WTC11 (cell line): ENCODE measurements around the gene SLC16A13. TPM values are rescaled to one million over a fixed set of nuclear protein-coding genes. Genes with fewer than 3 reads are reported as not detected.
A peak's percentile ranks its signal among the peaks of the same experiment; 100 is the strongest.

Experiments
- ATAC-seq: fragments of 200-7000 bp; cut with Tn5 transposase; 2 replicates; pipeline ENCODE4 v1.10.0; 2021; ENCODE audit warnings: mild to moderate bottlenecking, moderate library complexity
- CTCF ChIA-PET: fragments of 300-600 bp; sonication (Branson Sonifier 250); formaldehyde crosslinking; loops from one replicate; lab custom pipeline; 2021; ENCODE audit warnings: antibody characterized with exemption; lab: Charles Lee
- POLR2A ChIA-PET: fragments of 350-600 bp; sonication (Branson Sonifier 250); formaldehyde crosslinking; loops from one replicate; lab custom pipeline; 2021; ENCODE audit warnings: antibody characterized with exemption; lab: Charles Lee
- DNase-seq: peaks from one replicate; pipeline ENCODE4 v3.0.0; 2021; ENCODE audit warnings: low spot score
- H3K27ac Mint-ChIP-seq: 2 replicates; pipeline ENCODE4 v1.8.0; 2021; ENCODE audit warnings: mixed read lengths
- H3K27me3 Mint-ChIP-seq: 2 replicates; pipeline ENCODE4 v1.8.0; 2021; ENCODE audit warnings: low read depth, mild to moderate bottlenecking, moderate library complexity, mixed read lengths
- H3K36me3 Mint-ChIP-seq: 2 replicates; pipeline ENCODE4 v1.8.0; 2021; ENCODE audit warnings: mixed read lengths
- H3K4me1 Mint-ChIP-seq: 2 replicates; pipeline ENCODE4 v1.8.0; 2022; ENCODE audit warnings: mixed read lengths
- H3K4me3 Mint-ChIP-seq: 2 replicates; pipeline ENCODE4 v1.8.0; 2021; ENCODE audit warnings: mild to moderate bottlenecking, moderate library complexity, mixed read lengths
- H3K9me3 Mint-ChIP-seq: 2 replicates; pipeline ENCODE4 v1.8.0; 2021; ENCODE audit warnings: mixed read lengths
- ATF1 ChIP-seq: sonication (generic); formaldehyde crosslinking; IDR thresholded peaks from 2 replicates; pipeline ENCODE4 v1.8.1; 2023; ENCODE audit warnings: mild to moderate bottlenecking, moderate library complexity, missing genetic modification reagents
- CREB1 ChIP-seq: sonication (generic); formaldehyde crosslinking; IDR thresholded peaks from 2 replicates; pipeline ENCODE4 v1.8.0; 2023; ENCODE audit warnings: mild to moderate bottlenecking, missing genetic modification reagents
- ELF4 ChIP-seq: sonication (generic); formaldehyde crosslinking; IDR thresholded peaks from 2 replicates; pipeline ENCODE4 v1.8.1; 2022; ENCODE audit warnings: low read depth, mild to moderate bottlenecking, moderate library complexity, missing genetic modification reagents
- ETV6 ChIP-seq: sonication (generic); formaldehyde crosslinking; IDR thresholded peaks from 2 replicates; pipeline ENCODE4 v1.8.1; 2022; ENCODE audit warnings: mild to moderate bottlenecking, missing genetic modification reagents
- FOXK1 ChIP-seq: sonication (generic); formaldehyde crosslinking; IDR thresholded peaks from 2 replicates; pipeline ENCODE4 v1.8.0; 2022; ENCODE audit warnings: mild to moderate bottlenecking, moderate library complexity, missing genetic modification reagents
- FOXP1 ChIP-seq: sonication (generic); formaldehyde crosslinking; IDR thresholded peaks from 2 replicates; pipeline ENCODE4 v1.8.0; 2022; ENCODE audit warnings: missing genetic modification reagents, mild to moderate bottlenecking, moderate library complexity, borderline replicate concordance
- GABPB1 ChIP-seq: sonication (generic); formaldehyde crosslinking; IDR thresholded peaks from 2 replicates; pipeline ENCODE4 v1.8.1; 2023; ENCODE audit warnings: mild to moderate bottlenecking, missing genetic modification reagents
- NFYB ChIP-seq: sonication (generic); formaldehyde crosslinking; conservative IDR thresholded peaks from 2 replicates; pipeline ENCODE4 v1.8.0; 2022; ENCODE audit warnings: low read depth, missing genetic modification reagents
- NR3C1 ChIP-seq: sonication (generic); formaldehyde crosslinking; conservative IDR thresholded peaks from 2 replicates; pipeline ENCODE4 v1.8.1; 2023; ENCODE audit warnings: low read depth, mild to moderate bottlenecking, missing genetic modification reagents
- OVOL2 ChIP-seq: fragments of 250-450 bp; sonication (Bioruptor Pico); IDR thresholded peaks from 2 replicates; pipeline ENCODE4 v1.9.0; 2021; ENCODE audit warnings: mild to moderate bottlenecking, borderline replicate concordance
- SP1 ChIP-seq: sonication (generic); formaldehyde crosslinking; conservative IDR thresholded peaks from 2 replicates; pipeline ENCODE4 v1.8.1; 2022; ENCODE audit warnings: missing genetic modification reagents
- TCF7 ChIP-seq: sonication (generic); formaldehyde crosslinking; IDR thresholded peaks from 2 replicates; pipeline ENCODE4 v1.8.0; 2022; ENCODE audit warnings: mild to moderate bottlenecking, low read depth, missing genetic modification reagents, moderate library complexity
- TEAD1 ChIP-seq: sonication (generic); formaldehyde crosslinking; IDR thresholded peaks from 2 replicates; pipeline ENCODE4 v1.8.0; 2022; ENCODE audit warnings: mild to moderate bottlenecking, missing genetic modification reagents
- TP53 ChIP-seq: sonication (generic); formaldehyde crosslinking; IDR thresholded peaks from 2 replicates; pipeline ENCODE4 v1.8.1; 2023; ENCODE audit warnings: mild to moderate bottlenecking, missing genetic modification reagents
- USF2 ChIP-seq: sonication (generic); formaldehyde crosslinking; IDR thresholded peaks from 2 replicates; pipeline ENCODE4 v1.8.1; 2023; ENCODE audit warnings: mild to moderate bottlenecking, missing genetic modification reagents, moderate library complexity
- ZBTB21 ChIP-seq: sonication (generic); formaldehyde crosslinking; IDR thresholded peaks from 2 replicates; pipeline ENCODE4 v1.8.1; 2023; ENCODE audit warnings: mild to moderate bottlenecking, missing genetic modification reagents, borderline replicate concordance
- ZNF416 ChIP-seq: fragments of 250-450 bp; sonication (Bioruptor Pico); IDR thresholded peaks from 2 replicates; pipeline ENCODE4 v1.9.0; 2021; ENCODE audit warnings: mild to moderate bottlenecking, inconsistent platforms
- total RNA-seq: library from RNA; stranded (reverse); gene quantifications from 3 replicates; pipeline ENCODE4 v1.2.3, GENCODE V29; 2021
- TF ChIP-seq, protein P1 (sequence below): fragments of 250-450 bp; sonication (Bioruptor Pico); IDR thresholded peaks from 2 replicates; pipeline ENCODE4 v2.1.2; 2022; ENCODE audit warnings: mild to moderate bottlenecking, moderate library complexity
- TF ChIP-seq, protein P2 (sequence below): sonication (generic); formaldehyde crosslinking; IDR thresholded peaks from 2 replicates; pipeline ENCODE4 v1.8.0; 2023; ENCODE audit warnings: missing genetic modification reagents, mild to moderate bottlenecking, borderline replicate concordance
- TF ChIP-seq, protein P3 (sequence below): fragments of 250-450 bp; sonication (Bioruptor Pico); IDR thresholded peaks from 2 replicates; pipeline ENCODE4 v1.9.0; 2021; ENCODE audit warnings: moderate library complexity, mild to moderate bottlenecking, inconsistent platforms, borderline replicate concordance
- TF ChIP-seq, protein P4 (sequence below): sonication (generic); formaldehyde crosslinking; IDR thresholded peaks from 2 replicates; pipeline ENCODE4 v1.8.0; 2022; ENCODE audit warnings: mild to moderate bottlenecking, missing genetic modification reagents
- TF ChIP-seq, protein P5 (sequence below): fragments of 200-600 bp; IDR thresholded peaks from 2 replicates; pipeline ENCODE4 v1.8.0; 2022; ENCODE audit warnings: antibody characterized with exemption
- TF ChIP-seq, protein P6 (sequence below): sonication (generic); formaldehyde crosslinking; IDR thresholded peaks from 2 replicates; pipeline ENCODE4 v1.8.0; 2023; ENCODE audit warnings: mild to moderate bottlenecking, missing genetic modification reagents

SLC16A13 gene
- total RNA-seq, 1 experiment from 2014 or later: 5.2 TPM

- H3K4me1 Mint-ChIP-seq: peaks cover 51% of the 10 kb centered on the region
- POLR2A ChIA-PET: interaction anchor here (0.7 to 1.6 kb wide), 3 partner anchors 10 to 837 kb away, joined by 3 to 5 read pairs (median 3); partner anchors contain the start of gene SLC16A13
- DNase-seq: peak; percentile 90
- peak overlapping the region; percentile 91 for H3K4me3 Mint-ChIP-seq
- CTCF ChIA-PET: interaction anchor here (0.6 to 3.2 kb wide), 34 partner anchors 9 to 360 kb away, joined by 3 to 34 read pairs (median 5); partner anchors contain the start of genes ALOX12, RNASEK and SLC16A13
- H3K27me3 Mint-ChIP-seq: peaks cover 44% of the 10 kb centered on the region
- no peaks in the 10 kb centered on the region for H3K9me3 Mint-ChIP-seq
- peaks cover 23% of the 10 kb centered on the region for H3K36me3 Mint-ChIP-seq
- H3K27ac Mint-ChIP-seq: peak overlapping the region; percentile 93
- ATAC-seq: peak; percentile 63
- TF ChIP-seq, protein P1, sequence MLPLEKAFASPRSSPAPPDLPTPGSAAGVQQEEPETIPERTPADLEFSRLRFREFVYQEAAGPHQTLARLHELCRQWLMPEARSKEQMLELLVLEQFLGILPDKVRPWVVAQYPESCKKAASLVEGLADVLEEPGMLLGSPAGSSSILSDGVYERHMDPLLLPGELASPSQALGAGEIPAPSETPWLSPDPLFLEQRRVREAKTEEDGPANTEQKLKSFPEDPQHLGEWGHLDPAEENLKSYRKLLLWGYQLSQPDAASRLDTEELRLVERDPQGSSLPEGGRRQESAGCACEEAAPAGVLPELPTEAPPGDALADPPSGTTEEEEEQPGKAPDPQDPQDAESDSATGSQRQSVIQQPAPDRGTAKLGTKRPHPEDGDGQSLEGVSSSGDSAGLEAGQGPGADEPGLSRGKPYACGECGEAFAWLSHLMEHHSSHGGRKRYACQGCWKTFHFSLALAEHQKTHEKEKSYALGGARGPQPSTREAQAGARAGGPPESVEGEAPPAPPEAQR (CRISPR knock-in tag): no peak
- TF ChIP-seq ZBTB21 (CRISPR knock-in tag) (peak; percentile 75; the same call in 1 of the 2 replicates), ATF1 (CRISPR knock-in tag) (no peak), GABPB1 (CRISPR knock-in tag) (no peak), FOXP1 (CRISPR knock-in tag) (no peak), NR3C1 (CRISPR knock-in tag) (peak; percentile 48; the same call in 1 of the 2 replicates), ETV6 (CRISPR knock-in tag) (no peak; the same call in 1 of the 2 replicates), NFYB (CRISPR knock-in tag) (no peak), CREB1 (CRISPR knock-in tag) (no peak), SP1 (peak; percentile 58; the same call in 1 of the 2 replicates), TEAD1 (CRISPR knock-in tag) (0 out of 2 replicates have a peak, but pooled peaks have one; percentile 27), ELF4 (CRISPR knock-in tag) (no peak), TCF7 (CRISPR knock-in tag) (no peak), TP53 (CRISPR knock-in tag) (peak; percentile 71; the same call in 1 of the 2 replicates), USF2 (CRISPR knock-in tag) (peak; percentile 43), ZNF416 (CRISPR knock-in tag) (no peak), OVOL2 (no peak), FOXK1 (peak; percentile 33; the same call in 1 of the 2 replicates)
- TF ChIP-seq, protein P2, sequence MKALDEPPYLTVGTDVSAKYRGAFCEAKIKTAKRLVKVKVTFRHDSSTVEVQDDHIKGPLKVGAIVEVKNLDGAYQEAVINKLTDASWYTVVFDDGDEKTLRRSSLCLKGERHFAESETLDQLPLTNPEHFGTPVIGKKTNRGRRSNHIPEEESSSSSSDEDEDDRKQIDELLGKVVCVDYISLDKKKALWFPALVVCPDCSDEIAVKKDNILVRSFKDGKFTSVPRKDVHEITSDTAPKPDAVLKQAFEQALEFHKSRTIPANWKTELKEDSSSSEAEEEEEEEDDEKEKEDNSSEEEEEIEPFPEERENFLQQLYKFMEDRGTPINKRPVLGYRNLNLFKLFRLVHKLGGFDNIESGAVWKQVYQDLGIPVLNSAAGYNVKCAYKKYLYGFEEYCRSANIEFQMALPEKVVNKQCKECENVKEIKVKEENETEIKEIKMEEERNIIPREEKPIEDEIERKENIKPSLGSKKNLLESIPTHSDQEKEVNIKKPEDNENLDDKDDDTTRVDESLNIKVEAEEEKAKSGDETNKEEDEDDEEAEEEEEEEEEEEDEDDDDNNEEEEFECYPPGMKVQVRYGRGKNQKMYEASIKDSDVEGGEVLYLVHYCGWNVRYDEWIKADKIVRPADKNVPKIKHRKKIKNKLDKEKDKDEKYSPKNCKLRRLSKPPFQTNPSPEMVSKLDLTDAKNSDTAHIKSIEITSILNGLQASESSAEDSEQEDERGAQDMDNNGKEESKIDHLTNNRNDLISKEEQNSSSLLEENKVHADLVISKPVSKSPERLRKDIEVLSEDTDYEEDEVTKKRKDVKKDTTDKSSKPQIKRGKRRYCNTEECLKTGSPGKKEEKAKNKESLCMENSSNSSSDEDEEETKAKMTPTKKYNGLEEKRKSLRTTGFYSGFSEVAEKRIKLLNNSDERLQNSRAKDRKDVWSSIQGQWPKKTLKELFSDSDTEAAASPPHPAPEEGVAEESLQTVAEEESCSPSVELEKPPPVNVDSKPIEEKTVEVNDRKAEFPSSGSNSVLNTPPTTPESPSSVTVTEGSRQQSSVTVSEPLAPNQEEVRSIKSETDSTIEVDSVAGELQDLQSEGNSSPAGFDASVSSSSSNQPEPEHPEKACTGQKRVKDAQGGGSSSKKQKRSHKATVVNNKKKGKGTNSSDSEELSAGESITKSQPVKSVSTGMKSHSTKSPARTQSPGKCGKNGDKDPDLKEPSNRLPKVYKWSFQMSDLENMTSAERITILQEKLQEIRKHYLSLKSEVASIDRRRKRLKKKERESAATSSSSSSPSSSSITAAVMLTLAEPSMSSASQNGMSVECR (CRISPR knock-in tag): 0 out of 2 replicates have a peak, but pooled peaks have one; percentile 63
- TF ChIP-seq, protein P3, sequence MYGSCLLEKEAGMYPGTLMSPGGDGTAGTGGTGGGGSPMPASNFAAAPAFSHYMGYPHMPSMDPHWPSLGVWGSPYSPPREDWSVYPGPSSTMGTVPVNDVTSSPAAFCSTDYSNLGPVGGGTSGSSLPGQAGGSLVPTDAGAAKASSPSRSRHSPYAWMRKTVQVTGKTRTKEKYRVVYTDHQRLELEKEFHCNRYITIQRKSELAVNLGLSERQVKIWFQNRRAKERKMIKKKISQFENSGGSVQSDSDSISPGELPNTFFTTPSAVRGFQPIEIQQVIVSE (CRISPR knock-in tag): no peak
- TF ChIP-seq, protein P4, sequence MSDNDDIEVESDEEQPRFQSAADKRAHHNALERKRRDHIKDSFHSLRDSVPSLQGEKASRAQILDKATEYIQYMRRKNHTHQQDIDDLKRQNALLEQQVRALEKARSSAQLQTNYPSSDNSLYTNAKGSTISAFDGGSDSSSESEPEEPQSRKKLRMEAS (CRISPR knock-in tag): peak; percentile 86
- TF ChIP-seq, protein P5, sequence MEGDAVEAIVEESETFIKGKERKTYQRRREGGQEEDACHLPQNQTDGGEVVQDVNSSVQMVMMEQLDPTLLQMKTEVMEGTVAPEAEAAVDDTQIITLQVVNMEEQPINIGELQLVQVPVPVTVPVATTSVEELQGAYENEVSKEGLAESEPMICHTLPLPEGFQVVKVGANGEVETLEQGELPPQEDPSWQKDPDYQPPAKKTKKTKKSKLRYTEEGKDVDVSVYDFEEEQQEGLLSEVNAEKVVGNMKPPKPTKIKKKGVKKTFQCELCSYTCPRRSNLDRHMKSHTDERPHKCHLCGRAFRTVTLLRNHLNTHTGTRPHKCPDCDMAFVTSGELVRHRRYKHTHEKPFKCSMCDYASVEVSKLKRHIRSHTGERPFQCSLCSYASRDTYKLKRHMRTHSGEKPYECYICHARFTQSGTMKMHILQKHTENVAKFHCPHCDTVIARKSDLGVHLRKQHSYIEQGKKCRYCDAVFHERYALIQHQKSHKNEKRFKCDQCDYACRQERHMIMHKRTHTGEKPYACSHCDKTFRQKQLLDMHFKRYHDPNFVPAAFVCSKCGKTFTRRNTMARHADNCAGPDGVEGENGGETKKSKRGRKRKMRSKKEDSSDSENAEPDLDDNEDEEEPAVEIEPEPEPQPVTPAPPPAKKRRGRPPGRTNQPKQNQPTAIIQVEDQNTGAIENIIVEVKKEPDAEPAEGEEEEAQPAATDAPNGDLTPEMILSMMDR: peak; percentile 88
- TF ChIP-seq, protein P6, sequence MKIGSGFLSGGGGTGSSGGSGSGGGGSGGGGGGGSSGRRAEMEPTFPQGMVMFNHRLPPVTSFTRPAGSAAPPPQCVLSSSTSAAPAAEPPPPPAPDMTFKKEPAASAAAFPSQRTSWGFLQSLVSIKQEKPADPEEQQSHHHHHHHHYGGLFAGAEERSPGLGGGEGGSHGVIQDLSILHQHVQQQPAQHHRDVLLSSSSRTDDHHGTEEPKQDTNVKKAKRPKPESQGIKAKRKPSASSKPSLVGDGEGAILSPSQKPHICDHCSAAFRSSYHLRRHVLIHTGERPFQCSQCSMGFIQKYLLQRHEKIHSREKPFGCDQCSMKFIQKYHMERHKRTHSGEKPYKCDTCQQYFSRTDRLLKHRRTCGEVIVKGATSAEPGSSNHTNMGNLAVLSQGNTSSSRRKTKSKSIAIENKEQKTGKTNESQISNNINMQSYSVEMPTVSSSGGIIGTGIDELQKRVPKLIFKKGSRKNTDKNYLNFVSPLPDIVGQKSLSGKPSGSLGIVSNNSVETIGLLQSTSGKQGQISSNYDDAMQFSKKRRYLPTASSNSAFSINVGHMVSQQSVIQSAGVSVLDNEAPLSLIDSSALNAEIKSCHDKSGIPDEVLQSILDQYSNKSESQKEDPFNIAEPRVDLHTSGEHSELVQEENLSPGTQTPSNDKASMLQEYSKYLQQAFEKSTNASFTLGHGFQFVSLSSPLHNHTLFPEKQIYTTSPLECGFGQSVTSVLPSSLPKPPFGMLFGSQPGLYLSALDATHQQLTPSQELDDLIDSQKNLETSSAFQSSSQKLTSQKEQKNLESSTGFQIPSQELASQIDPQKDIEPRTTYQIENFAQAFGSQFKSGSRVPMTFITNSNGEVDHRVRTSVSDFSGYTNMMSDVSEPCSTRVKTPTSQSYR: no peak
These were observed 13.6 kb upstream of the SLC16A13 start for GRCh38 chr17:7021993-7022778.
